ENCODE results near the gene ADCYAP1R1.

DNA sequence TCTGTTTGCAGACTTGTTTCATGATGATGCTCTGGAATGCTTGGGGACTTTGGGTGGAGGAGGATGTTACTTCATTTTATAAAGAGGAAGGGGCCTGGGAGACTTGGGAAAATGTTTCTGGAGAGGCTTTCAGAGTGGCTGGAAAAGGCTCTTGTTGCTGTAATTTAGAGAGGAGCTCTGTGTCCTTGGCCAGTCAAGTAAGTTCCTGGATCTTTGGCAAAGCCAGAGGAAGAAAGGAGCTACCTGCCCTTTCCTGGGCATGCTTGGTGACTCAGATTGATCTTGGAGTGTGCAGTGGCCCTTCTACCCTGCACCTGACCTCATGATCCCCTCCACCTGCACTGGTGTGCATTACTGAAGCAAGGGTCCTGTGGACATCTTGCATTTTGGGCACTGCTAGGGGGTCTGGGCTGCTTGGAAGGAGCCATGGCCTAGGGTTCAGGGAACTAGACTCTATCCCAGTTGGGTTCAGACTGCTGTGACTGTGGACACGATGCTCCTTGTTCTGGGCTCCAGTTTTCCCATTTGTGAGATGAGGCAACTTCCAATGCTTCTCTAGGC, 56.1 kb downstream of the ADCYAP1R1 start:
- TF ChIP-seq, protein P1, sequence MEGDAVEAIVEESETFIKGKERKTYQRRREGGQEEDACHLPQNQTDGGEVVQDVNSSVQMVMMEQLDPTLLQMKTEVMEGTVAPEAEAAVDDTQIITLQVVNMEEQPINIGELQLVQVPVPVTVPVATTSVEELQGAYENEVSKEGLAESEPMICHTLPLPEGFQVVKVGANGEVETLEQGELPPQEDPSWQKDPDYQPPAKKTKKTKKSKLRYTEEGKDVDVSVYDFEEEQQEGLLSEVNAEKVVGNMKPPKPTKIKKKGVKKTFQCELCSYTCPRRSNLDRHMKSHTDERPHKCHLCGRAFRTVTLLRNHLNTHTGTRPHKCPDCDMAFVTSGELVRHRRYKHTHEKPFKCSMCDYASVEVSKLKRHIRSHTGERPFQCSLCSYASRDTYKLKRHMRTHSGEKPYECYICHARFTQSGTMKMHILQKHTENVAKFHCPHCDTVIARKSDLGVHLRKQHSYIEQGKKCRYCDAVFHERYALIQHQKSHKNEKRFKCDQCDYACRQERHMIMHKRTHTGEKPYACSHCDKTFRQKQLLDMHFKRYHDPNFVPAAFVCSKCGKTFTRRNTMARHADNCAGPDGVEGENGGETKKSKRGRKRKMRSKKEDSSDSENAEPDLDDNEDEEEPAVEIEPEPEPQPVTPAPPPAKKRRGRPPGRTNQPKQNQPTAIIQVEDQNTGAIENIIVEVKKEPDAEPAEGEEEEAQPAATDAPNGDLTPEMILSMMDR (conservative IDR thresholded peaks at IDR 0.05 in 1 of 2, IDR thresholded peaks at IDR 0.05 in 1 of 2; ENCODE audit: extremely low read depth in 1 of 2, insufficient read depth in 1 of 2, low read depth in 1 of 2, low read length in 2 of 2) = no peak
- TF ChIP-seq EZH2 (IDR thresholded peaks at IDR 0.05; ENCODE audit: borderline replicate concordance, low read length) = no peak

Measured in mammary epithelial cell (primary cell).